IMR-90 (cell line): ENCODE data around the gene ZNF732. TPM values are rescaled to one million over a fixed set of nuclear protein-coding genes. Genes with fewer than 3 reads are reported as not detected.

Experiments
- ATAC-seq: fragments of 200-7000 bp; cut with Tn5 transposase; 2 replicates; pipeline ENCODE4 v1.9.1; 2020; ENCODE audit warnings: low read depth, mild to moderate bottlenecking, moderate library complexity
- BruUV-seq: library from RNA; stranded (reverse); fragments of 400-500 nt; replicated peaks from 2 replicates; lab custom pipeline; 2021; lab: Mats Ljungman, UMichigan
- CTCF ChIA-PET: fragments of 300-600 bp; formaldehyde crosslinking; extraction: SDS; loops from one replicate; lab custom pipeline; 2021; ENCODE audit warnings: antibody characterized with exemption; lab: Yijun Ruan, JAX
- POLR2A ChIA-PET: fragments of 300-600 bp; sonication (Branson Sonifier 250); formaldehyde crosslinking; loops from one replicate; lab custom pipeline; 2022; ENCODE audit warnings: antibody characterized with exemption; ENCODE audit not compliant: unreplicated experiment; lab: Charles Lee
- DNase-seq: peaks from one replicate; pipeline ENCODE4 v3.0.0; 2013
- H2AFZ ChIP-seq: replicated peaks from 2 replicates; pipeline ENCODE3; 2013; ENCODE audit warnings: low read length, mild to moderate bottlenecking; ENCODE audit not compliant: poor library complexity
- H2AK5ac ChIP-seq: 2 replicates; pipeline ENCODE4 v1.6.1; 2013; ENCODE audit warnings: low read depth, low read length, inconsistent platforms
- H2AK9ac ChIP-seq: replicated peaks from 2 replicates; pipeline ENCODE3; 2013; ENCODE audit warnings: mild to moderate bottlenecking, low read depth, low read length, moderate library complexity; ENCODE audit not compliant: poor library complexity
- H2BK120ac ChIP-seq: 2 replicates; pipeline ENCODE4 v1.6.1; 2013; ENCODE audit warnings: low read depth, low read length, inconsistent platforms
- H2BK15ac ChIP-seq: 3 replicates; pipeline ENCODE4 v1.6.1; 2013; ENCODE audit warnings: low read depth, low read length, inconsistent platforms
- H2BK20ac ChIP-seq: 2 replicates; pipeline ENCODE4 v1.6.1; 2013; ENCODE audit warnings: low read depth, mild to moderate bottlenecking, inconsistent platforms, low read length, moderate library complexity
- H2BK5ac ChIP-seq: 2 replicates; pipeline ENCODE4 v1.6.1; 2013; ENCODE audit warnings: mild to moderate bottlenecking, low read depth, low read length, inconsistent platforms; ENCODE audit not compliant: poor library complexity, severe bottlenecking
- H3K14ac ChIP-seq: replicated peaks from 2 replicates; pipeline ENCODE4 v1.6.1; 2013; ENCODE audit warnings: low read depth, low read length, inconsistent platforms
- H3K18ac ChIP-seq: 2 replicates; pipeline ENCODE4 v1.6.1; 2013; ENCODE audit warnings: low read depth, low read length, control low read depth
- H3K23ac ChIP-seq: 2 replicates; pipeline ENCODE4 v1.6.1; 2013; ENCODE audit warnings: low read depth, low read length, inconsistent platforms
- H3K27ac ChIP-seq: 2 replicates; pipeline ENCODE4 v1.5.1; 2013; ENCODE audit warnings: mild to moderate bottlenecking, control low read depth, low read length; ENCODE audit not compliant: insufficient read depth
- H3K27me3 ChIP-seq: 2 replicates; pipeline ENCODE4 v1.6.1; 2013; ENCODE audit warnings: low read length; ENCODE audit not compliant: control insufficient read depth, insufficient read depth
- H3K36me3 ChIP-seq: 2 replicates; pipeline ENCODE4 v1.6.1; 2013; ENCODE audit warnings: low read length, mixed read lengths; ENCODE audit not compliant: control insufficient read depth, insufficient read depth
- H3K4ac ChIP-seq: 2 replicates; pipeline ENCODE4 v1.6.1; 2013; ENCODE audit warnings: low read depth, low read length, inconsistent platforms
- H3K4me1 ChIP-seq: 2 replicates; pipeline ENCODE4 v1.6.1; 2013; ENCODE audit warnings: low read length, mixed read lengths; ENCODE audit not compliant: control insufficient read depth, insufficient read depth
- H3K4me2 ChIP-seq: 2 replicates; pipeline ENCODE4 v1.6.1; 2013; ENCODE audit warnings: low read depth, mild to moderate bottlenecking, control low read depth, low read length, moderate library complexity
- H3K4me3 ChIP-seq: 2 replicates; pipeline ENCODE4 v1.5.1; 2013; ENCODE audit warnings: low read depth, mild to moderate bottlenecking, control low read depth, low read length, moderate library complexity; ENCODE audit not compliant: insufficient read depth
- H3K56ac ChIP-seq: 2 replicates; pipeline ENCODE4 v1.6.1; 2013; ENCODE audit warnings: low read length, inconsistent platforms; ENCODE audit not compliant: insufficient read depth; ENCODE audit errors: extremely low read depth
- H3K79me1 ChIP-seq, 2 experiments: 2 replicates each; pipeline ENCODE4 v1.6.1; 2013; ENCODE audit warnings: low read length in 2 of 2, inconsistent platforms in 1 of 2, low read depth in 1 of 2
- H3K9ac ChIP-seq: 2 replicates; pipeline ENCODE4 v1.6.1; 2013; ENCODE audit warnings: low read depth, low read length, control low read depth
- H3K9me1 ChIP-seq: 2 replicates; pipeline ENCODE4 v1.6.1; 2013; ENCODE audit warnings: low read length, inconsistent platforms; ENCODE audit not compliant: insufficient read depth
- H3K9me3 ChIP-seq: 2 replicates; pipeline ENCODE4 v1.6.1; 2013; ENCODE audit warnings: low read length; ENCODE audit not compliant: control insufficient read depth, insufficient read depth
- H4K20me1 ChIP-seq: 2 replicates; pipeline ENCODE4 v1.6.1; 2013; ENCODE audit warnings: low read length, inconsistent platforms; ENCODE audit not compliant: insufficient read depth
- H4K5ac ChIP-seq: 2 replicates; pipeline ENCODE4 v1.6.1; 2013; ENCODE audit warnings: mild to moderate bottlenecking, low read depth, low read length, control low read depth
- H4K8ac ChIP-seq, 2 experiments: 2 replicates each; pipeline ENCODE4 v1.6.1; 2013; ENCODE audit warnings: low read depth in 2 of 2, low read length in 2 of 2, control low read depth in 1 of 2, inconsistent platforms in 1 of 2
- H4K91ac ChIP-seq: 2 replicates; pipeline ENCODE4 v1.6.1; 2013; ENCODE audit warnings: low read depth, low read length, inconsistent platforms; ENCODE audit not compliant: insufficient read depth
- CHD1 ChIP-seq: IDR thresholded peaks from 2 replicates; pipeline ENCODE4 v1.6.1; 2012; ENCODE audit warnings: low read depth, low read length, improper control_type of control experiment
- MAFK ChIP-seq: IDR thresholded peaks from 2 replicates; pipeline ENCODE4 v1.6.1; 2012; ENCODE audit warnings: low read depth, low read length, improper control_type of control experiment
- MAZ ChIP-seq: IDR thresholded peaks from 2 replicates; pipeline ENCODE4 v1.6.1; 2012; ENCODE audit warnings: low read depth, mild to moderate bottlenecking, low read length, improper control_type of control experiment, moderate library complexity, borderline replicate concordance
- MXI1 ChIP-seq: IDR thresholded peaks from 2 replicates; pipeline ENCODE4 v1.6.1; 2012; ENCODE audit warnings: low read depth, mild to moderate bottlenecking, low read length, moderate library complexity, borderline replicate concordance
- POLR2A ChIP-seq: IDR thresholded peaks from 2 replicates; pipeline ENCODE4 v1.6.1; 2012; ENCODE audit warnings: mild to moderate bottlenecking, low read depth, low read length
- RCOR1 ChIP-seq: IDR thresholded peaks from 2 replicates; pipeline ENCODE4 v1.6.1; 2012; ENCODE audit warnings: mild to moderate bottlenecking, low read length, improper control_type of control experiment; ENCODE audit not compliant: insufficient replicate concordance
- RFX5 ChIP-seq: IDR thresholded peaks from 2 replicates; pipeline ENCODE4 v1.8.0; 2012; ENCODE audit warnings: low read depth, mild to moderate bottlenecking, low read length, moderate library complexity
- WGBS, 2 experiments: methylation state at CpG; one replicate each; pipeline versions ENCODE4 v1.1.5 to v1.1.7; 2013; ENCODE audit warnings: missing lambda C conversion rate in 2 of 2; ENCODE audit not compliant: insufficient read length in 1 of 2; ENCODE audit errors: extremely low coverage in 2 of 2; 5-methylcytosine and 5-hydroxymethylcytosine counted together
- dilution Hi-C: fragments of 300-500 bp; cut with HindIII; formaldehyde crosslinking; loops from one replicate; pipeline ENCODE4 v1.14.3; 2018; ENCODE audit warnings: low sequenced_read_pairs; ENCODE audit not compliant: unreplicated experiment
- in situ Hi-C: fragments of 300-500 bp; cut with MboI; formaldehyde crosslinking; loops from 3 replicates; pipeline ENCODE4 v1.14.3; 2019; ENCODE audit warnings: low sequenced_read_pairs, inconsistent platforms, mixed read lengths
- intact Hi-C: fragments of 100-400 bp; cut with micrococcal nuclease; formaldehyde crosslinking; loops from 2 replicates; pipeline ENCODE4 v1.10.0; 2022
- polyA plus RNA-seq, 3 experiments: library from polyadenylated mRNA; depleted of rRNA; stranded (reverse); fragments of >200 nt; gene quantifications; 2 replicates each; pipeline ENCODE4 v1.2.3, GENCODE V29; 2012; ENCODE audit warnings: low replicate concordance in 1 of 3
- total RNA-seq: library from RNA; depleted of rRNA; stranded (reverse); fragments of >200 nt; gene quantifications from 2 replicates; pipeline ENCODE4 v1.2.3, GENCODE V29; 2012
- TF ChIP-seq, protein P1 (sequence below): fragments of 150-350 bp; IDR thresholded peaks from 2 replicates; pipeline ENCODE4 v1.6.1; 2016; ENCODE audit warnings: low read depth, mild to moderate bottlenecking, low read length, moderate library complexity, borderline replicate concordance
- TF ChIP-seq, protein P2 (sequence below): conservative IDR thresholded peaks from 2 replicates; pipeline ENCODE4 v1.5.1; 2012; ENCODE audit warnings: mild to moderate bottlenecking, low read depth, low read length, improper control_type of control experiment

ZNF732 gene
- total and polyA plus RNA-seq, 2 of the 4 experiments (the other 2 are of a cell fraction), result under 0.01 TPM; not detected in 1

DNA sequence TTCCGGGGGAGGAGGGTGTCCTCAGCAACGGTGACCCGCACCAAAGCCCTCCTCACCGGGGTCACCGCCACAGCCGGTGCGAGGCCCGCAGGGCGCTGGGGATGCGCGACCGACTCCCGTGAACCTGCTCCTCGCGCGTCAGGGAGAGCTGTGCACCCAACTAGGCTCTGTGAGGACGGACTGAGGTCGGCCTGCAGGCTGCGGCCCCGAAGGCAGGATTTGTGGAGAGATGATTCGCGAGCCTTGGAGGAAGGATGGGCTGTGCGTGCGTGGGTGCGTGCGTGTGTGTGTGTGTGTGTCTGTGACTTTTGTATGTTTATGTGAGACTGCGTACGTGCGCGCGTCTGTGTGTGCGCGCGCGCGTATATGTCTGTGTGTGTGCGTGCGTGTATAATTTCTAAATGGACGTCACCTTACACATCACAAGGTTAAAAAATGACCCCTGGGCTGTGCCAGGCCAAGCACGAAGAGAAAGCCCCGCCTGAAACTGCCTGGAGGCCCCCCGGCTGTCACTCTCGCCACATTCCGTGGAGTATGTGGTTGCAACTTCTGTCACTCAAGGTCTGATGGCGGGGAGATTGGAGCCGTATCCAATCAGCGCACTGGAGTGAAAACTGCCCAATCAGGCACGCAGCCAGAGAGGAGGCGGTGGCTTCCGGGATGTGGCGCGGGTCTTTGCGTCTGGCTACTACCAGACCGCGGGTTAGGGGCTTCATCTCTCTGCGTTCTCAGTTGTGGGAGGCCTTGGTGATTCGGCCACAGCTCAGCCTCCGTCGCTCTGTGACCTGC lies 32.1 kb upstream of the ZNF732 start, which contains the start of gene ZNF141 (continued):
- TF ChIP-seq, protein P1, sequence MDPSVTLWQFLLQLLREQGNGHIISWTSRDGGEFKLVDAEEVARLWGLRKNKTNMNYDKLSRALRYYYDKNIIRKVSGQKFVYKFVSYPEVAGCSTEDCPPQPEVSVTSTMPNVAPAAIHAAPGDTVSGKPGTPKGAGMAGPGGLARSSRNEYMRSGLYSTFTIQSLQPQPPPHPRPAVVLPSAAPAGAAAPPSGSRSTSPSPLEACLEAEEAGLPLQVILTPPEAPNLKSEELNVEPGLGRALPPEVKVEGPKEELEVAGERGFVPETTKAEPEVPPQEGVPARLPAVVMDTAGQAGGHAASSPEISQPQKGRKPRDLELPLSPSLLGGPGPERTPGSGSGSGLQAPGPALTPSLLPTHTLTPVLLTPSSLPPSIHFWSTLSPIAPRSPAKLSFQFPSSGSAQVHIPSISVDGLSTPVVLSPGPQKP, result no peak
- peak; percentile 9; the same call in 1 of the 2 replicates for TF ChIP-seq MAFK

DNA sequence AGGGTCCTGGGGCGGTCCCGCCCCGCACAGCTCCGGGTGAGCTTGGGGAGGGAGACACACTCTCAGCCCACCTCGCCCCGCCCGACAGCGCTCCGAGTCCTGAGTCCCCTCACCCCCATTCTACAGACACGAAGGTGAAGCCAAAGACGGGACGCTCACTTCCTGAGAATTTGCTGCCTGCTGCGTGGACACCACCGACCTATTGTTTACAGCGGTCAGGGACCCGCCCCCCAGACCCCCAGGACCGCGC lies 31.5 kb upstream of the ZNF732 start:
- Histone ChIP-seq H3K9ac (peak overlapping the region; percentile 78), H2BK20ac (no peak overlapping the region), H3K4me3 (peak overlapping the region; percentile 69), H3K14ac (no peak overlapping the region), H3K4ac (peak overlapping the region; percentile 73; the same call in 1 of the 2 replicates), H4K8ac (peak overlapping the region; percentile 78 to 79; a peak in 3 of 4 replicates), H3K79me1 (peaks cover 15 to 16% of the 10 kb centered on the region in 2 experiments; a peak in 3 of 4 replicates), H3K36me3 (peaks cover 2% of the 10 kb centered on the region), H4K5ac (peak overlapping the region; percentile 78), H2BK120ac (no peak overlapping the region), H3K23ac (peak overlapping the region; percentile 42; the same call in 1 of the 2 replicates), H3K56ac (no peak overlapping the region), H3K4me2 (peak overlapping the region; percentile 76), H4K20me1 (no peaks in the 10 kb centered on the region), H2BK5ac (peak overlapping the region; percentile 70), H2BK15ac (no peak overlapping the region), H4K91ac (no peak overlapping the region), H3K9me3 (peaks cover 14% of the 10 kb centered on the region), H3K4me1 (no peaks in the 10 kb centered on the region), H3K27me3 (no peaks in the 10 kb centered on the region), H2AK9ac (peak overlapping the region; percentile 94), H3K27ac (peak overlapping the region; percentile 75), H2AK5ac (no peak overlapping the region; the same call in 1 of the 2 replicates), H2AFZ (peak overlapping the region; percentile 99), H3K18ac (no peak overlapping the region; the same call in 1 of the 2 replicates), H3K9me1 (no peaks in the 10 kb centered on the region)
- dilution Hi-C loops (no loop called here), in situ Hi-C loops (no loop called here), intact Hi-C loops (loop anchor here (10.0 kb wide), 1 partner anchor 338 kb away; the partner anchor contains the start of genes ATP5ME and MYL5)
- 3% methylated on average over 5 of the region's 18 CpGs; no CpG with 5 or more reads in 1 of the 2 experiments for WGBS, 2 experiments
- ATAC-seq (peak; percentile 3; the same call in 1 of the 2 replicates), DNase-seq (no peak)
- no TSS peak for BruUV-seq
- ChIA-PET CTCF (no interaction called here), POLR2A (no interaction called here)
- no peak for TF ChIP-seq POLR2A
- no peak for TF ChIP-seq RCOR1
- TF ChIP-seq MXI1, result no peak
- TF ChIP-seq RFX5, result no peak
- TF ChIP-seq, protein P2, sequence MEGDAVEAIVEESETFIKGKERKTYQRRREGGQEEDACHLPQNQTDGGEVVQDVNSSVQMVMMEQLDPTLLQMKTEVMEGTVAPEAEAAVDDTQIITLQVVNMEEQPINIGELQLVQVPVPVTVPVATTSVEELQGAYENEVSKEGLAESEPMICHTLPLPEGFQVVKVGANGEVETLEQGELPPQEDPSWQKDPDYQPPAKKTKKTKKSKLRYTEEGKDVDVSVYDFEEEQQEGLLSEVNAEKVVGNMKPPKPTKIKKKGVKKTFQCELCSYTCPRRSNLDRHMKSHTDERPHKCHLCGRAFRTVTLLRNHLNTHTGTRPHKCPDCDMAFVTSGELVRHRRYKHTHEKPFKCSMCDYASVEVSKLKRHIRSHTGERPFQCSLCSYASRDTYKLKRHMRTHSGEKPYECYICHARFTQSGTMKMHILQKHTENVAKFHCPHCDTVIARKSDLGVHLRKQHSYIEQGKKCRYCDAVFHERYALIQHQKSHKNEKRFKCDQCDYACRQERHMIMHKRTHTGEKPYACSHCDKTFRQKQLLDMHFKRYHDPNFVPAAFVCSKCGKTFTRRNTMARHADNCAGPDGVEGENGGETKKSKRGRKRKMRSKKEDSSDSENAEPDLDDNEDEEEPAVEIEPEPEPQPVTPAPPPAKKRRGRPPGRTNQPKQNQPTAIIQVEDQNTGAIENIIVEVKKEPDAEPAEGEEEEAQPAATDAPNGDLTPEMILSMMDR, result no peak
- TF ChIP-seq CHD1, result no peak
- no peak for TF ChIP-seq MAZ
- TF ChIP-seq, protein P1, result no peak
